ENCODE results near the gene C9orf43. TPM values are rescaled to one million over a fixed set of nuclear protein-coding genes. Genes with fewer than 3 reads are reported as not detected.

C9orf43 gene
- total and polyA plus RNA-seq, 10 of the 15 experiments (the other 5 are each of a cell fraction or from before 2014, with no cell fraction given): 0.08 to 0.79 (median 0.55) TPM

GRCh38 chr9:113471566-113471965, 61.0 kb downstream of the C9orf43 start:
- ChIA-PET POLR2A (no interaction called here), RAD21 (ENCODE audit: unreplicated experiment) (no interaction called here), SMC1A (ENCODE audit: uncharacterized antibody, unreplicated experiment) (interaction anchor here (0.7 to 1.8 kb wide), 4 partner anchors 41 to 661 kb away, joined by 3 to 5 read pairs (median 4); no protein-coding TSS in a partner anchor), CTCF (interaction anchor here (0.7 to 1.6 kb wide), 3 partner anchors 25 to 120 kb away, joined by 3 to 6 read pairs (median 4); partner anchors contain the start of genes C9orf43 and POLE3)
- Histone ChIP-seq H3K27me3 (replicated peaks in 1 of 2; ENCODE audit: control insufficient read depth in 2 of 2, insufficient read depth in 2 of 2, low read length in 1 of 2) (no peaks in the 10 kb centered on the region), H3K4me3 (no peak overlapping the region), H3K79me2 (ENCODE audit: control insufficient read depth, insufficient read depth, low read length) (no peaks in the 10 kb centered on the region), H3K4me2 (ENCODE audit: control insufficient read depth, insufficient read depth) (no peak overlapping the region), H3K9ac (ENCODE audit: control insufficient read depth, insufficient read depth, low read length) (no peak overlapping the region), H2AFZ (ENCODE audit: control insufficient read depth, low read depth, low read length) (no peak overlapping the region), H3K27ac (ENCODE audit: control insufficient read depth, insufficient read depth) (no peak overlapping the region), H3K36me3 (ENCODE audit: control insufficient read depth in 2 of 2, insufficient read depth in 2 of 2, low read length in 1 of 2) (no peaks in the 10 kb centered on the region), H3K9me3 (replicated peaks; ENCODE audit: control insufficient read depth, insufficient read depth, low read length) (no peaks in the 10 kb centered on the region; the same call in 1 of the 3 replicates), H3K4me1 (ENCODE audit: control insufficient read depth, insufficient read depth, low read length) (no peaks in the 10 kb centered on the region), H4K20me1 (ENCODE audit: control insufficient read depth, insufficient read depth) (no peaks in the 10 kb centered on the region)
- DNase-seq (ENCODE audit: low read depth, low spot score) (no peak), ATAC-seq (no peak), FAIRE-seq (no peak)
- WGBS (ENCODE audit: insufficient coverage, insufficient replicate concordance, low lambda C conversion rate, missing lambda C conversion rate): 57% methylated on average over 6 of the region's 6 CpGs
- intact Hi-C loops (cut with micrococcal nuclease; ENCODE audit: unreplicated experiment): no loop called here
- in situ Hi-C loops (cut with MboI): loop anchor here (25.0 kb wide), 1 partner anchor 566 kb away; no protein-coding TSS in a partner anchor
- BruUV-seq (replicated peaks): no TSS peak
- TF ChIP-seq NFYA (IDR thresholded peaks at IDR 0.05; ENCODE audit: borderline replicate concordance, low read depth, low read length) (no peak), HDAC2 (IDR thresholded peaks at IDR 0.05) (no peak), EP300 (IDR thresholded peaks at IDR 0.05; ENCODE audit: borderline replicate concordance in 1 of 2, control insufficient read depth in 1 of 2, low read depth in 2 of 2, low read length in 2 of 2) (no peak), REST (IDR thresholded peaks at IDR 0.05; ENCODE audit: low read depth, low read length) (no peak), EZH2 (IDR thresholded peaks at IDR 0.05; ENCODE audit: borderline replicate concordance, control insufficient read depth, low read depth, low read length) (no peak), ZBED1 (IDR thresholded peaks at IDR 0.05; ENCODE audit: borderline replicate concordance) (no peak), SPI1 (IDR thresholded peaks at IDR 0.05; ENCODE audit: borderline replicate concordance, insufficient read depth, low read depth, low read length) (no peak), ZNF687 (IDR thresholded peaks at IDR 0.05) (no peak), NR2C1 (IDR thresholded peaks at IDR 0.05) (no peak), ELK1 (IDR thresholded peaks at IDR 0.05; ENCODE audit: low read depth, low read length) (no peak), MAX (IDR thresholded peaks at IDR 0.05; ENCODE audit: low read depth, low read length) (no peak), YBX1 (IDR thresholded peaks at IDR 0.05) (no peak), GABPA (IDR thresholded peaks at IDR 0.05; ENCODE audit: low read depth) (no peak), NFYB (IDR thresholded peaks at IDR 0.05; ENCODE audit: insufficient read depth, low read depth, low read length) (no peak)
